HEK293 (cell line): ENCODE data around the gene KRT9.
A peak's percentile ranks its signal among the peaks of the same experiment; 100 is the strongest.

Experiments
- EGR2 ChIP-seq: fragments of 450-650 bp; formaldehyde crosslinking; IDR thresholded peaks from 2 replicates; pipeline ENCODE4 v1.5.1; 2016; ENCODE audit warnings: low read depth, missing biosample characterization, missing genetic modification characterization
- FEZF1 ChIP-seq: fragments of 450-650 bp; formaldehyde crosslinking; IDR thresholded peaks from 2 replicates; pipeline ENCODE4 v1.5.1; 2016; ENCODE audit warnings: missing biosample characterization, missing genetic modification characterization
- GLIS1 ChIP-seq: fragments of 450-650 bp; formaldehyde crosslinking; IDR thresholded peaks from 2 replicates; pipeline ENCODE4 v1.5.1; 2016; ENCODE audit warnings: missing biosample characterization, missing genetic modification characterization
- KLF10 ChIP-seq: fragments of 450-650 bp; IDR thresholded peaks from 2 replicates; pipeline ENCODE4 v1.5.1; 2018; ENCODE audit warnings: missing biosample characterization, mild to moderate bottlenecking, missing genetic modification characterization
- KLF17 ChIP-seq: fragments of 450-650 bp; formaldehyde crosslinking; IDR thresholded peaks from 2 replicates; pipeline ENCODE4 v1.5.1; 2016; ENCODE audit warnings: missing biosample characterization, missing genetic modification characterization
- KLF7 ChIP-seq: fragments of 450-650 bp; formaldehyde crosslinking; IDR thresholded peaks from 2 replicates; pipeline ENCODE4 v1.5.1; 2016; ENCODE audit warnings: missing biosample characterization, missing genetic modification characterization, borderline replicate concordance
- PRDM10 ChIP-seq: fragments of 450-650 bp; formaldehyde crosslinking; IDR thresholded peaks from 2 replicates; pipeline ENCODE4 v1.5.1; 2016; ENCODE audit warnings: missing biosample characterization, missing genetic modification characterization
- TRIM28 ChIP-seq: IDR thresholded peaks from 2 replicates; pipeline ENCODE4 v1.6.1; 2011; ENCODE audit warnings: low read length, control low read depth, borderline replicate concordance
- ZBTB48 ChIP-seq: fragments of 450-650 bp; formaldehyde crosslinking; IDR thresholded peaks from 2 replicates; pipeline ENCODE4 v1.5.1; 2016; ENCODE audit warnings: missing biosample characterization, missing genetic modification characterization
- ZBTB49 ChIP-seq: fragments of 450-650 bp; formaldehyde crosslinking; IDR thresholded peaks from 2 replicates; pipeline ENCODE4 v1.5.1; 2016; ENCODE audit warnings: missing biosample characterization, missing genetic modification characterization, low read depth
- ZBTB7A ChIP-seq: fragments of 450-650 bp; formaldehyde crosslinking; IDR thresholded peaks from 2 replicates; pipeline ENCODE4 v1.5.1; 2016; ENCODE audit warnings: low read depth, missing biosample characterization, missing genetic modification characterization
- ZIC2 ChIP-seq: fragments of 450-650 bp; formaldehyde crosslinking; IDR thresholded peaks from 2 replicates; pipeline ENCODE4 v1.5.1; 2016; ENCODE audit warnings: missing biosample characterization, missing genetic modification characterization
- ZNF16 ChIP-seq: fragments of 450-650 bp; formaldehyde crosslinking; IDR thresholded peaks from 2 replicates; pipeline ENCODE4 v1.5.1; 2016; ENCODE audit warnings: low read depth, missing biosample characterization, missing genetic modification characterization
- ZNF2 ChIP-seq: fragments of 450-650 bp; formaldehyde crosslinking; IDR thresholded peaks from 2 replicates; pipeline ENCODE4 v1.5.1; 2016; ENCODE audit warnings: missing biosample characterization, missing genetic modification characterization
- ZNF211 ChIP-seq: fragments of 450-650 bp; formaldehyde crosslinking; IDR thresholded peaks from 2 replicates; pipeline ENCODE4 v1.5.1; 2016; ENCODE audit warnings: low read depth, missing biosample characterization, missing genetic modification characterization
- ZNF341 ChIP-seq: fragments of 450-650 bp; formaldehyde crosslinking; IDR thresholded peaks from 2 replicates; pipeline ENCODE4; 2016; ENCODE audit warnings: low read depth, missing biosample characterization, missing genetic modification characterization
- ZNF366 ChIP-seq: fragments of 450-650 bp; formaldehyde crosslinking; conservative IDR thresholded peaks from 2 replicates; pipeline ENCODE4 v1.5.1; 2016; ENCODE audit warnings: missing biosample characterization, missing genetic modification characterization
- ZNF394 ChIP-seq: fragments of 450-650 bp; formaldehyde crosslinking; IDR thresholded peaks from 2 replicates; pipeline ENCODE4 v1.5.1; 2016; ENCODE audit warnings: missing biosample characterization, missing genetic modification characterization, mild to moderate bottlenecking, moderate library complexity, borderline replicate concordance
- ZNF423 ChIP-seq: fragments of 450-650 bp; formaldehyde crosslinking; IDR thresholded peaks from 2 replicates; pipeline ENCODE4 v1.5.1; 2016; ENCODE audit warnings: missing biosample characterization, missing genetic modification characterization
- ZNF558 ChIP-seq: fragments of 450-650 bp; formaldehyde crosslinking; IDR thresholded peaks from 2 replicates; pipeline ENCODE4 v1.5.1; 2016; ENCODE audit warnings: missing biosample characterization, missing genetic modification characterization
- ZNF561 ChIP-seq: fragments of 450-650 bp; IDR thresholded peaks from 2 replicates; pipeline ENCODE4 v1.5.1; 2018; ENCODE audit warnings: missing biosample characterization, missing genetic modification characterization, borderline replicate concordance
- ZNF600 ChIP-seq: fragments of 450-650 bp; formaldehyde crosslinking; IDR thresholded peaks from 2 replicates; pipeline ENCODE4 v1.5.1; 2016; ENCODE audit warnings: missing biosample characterization, missing genetic modification characterization
- ZNF654 ChIP-seq: fragments of 450-650 bp; formaldehyde crosslinking; IDR thresholded peaks from 2 replicates; pipeline ENCODE4 v1.5.1; 2016; ENCODE audit warnings: low read depth, missing biosample characterization, missing genetic modification characterization
- ZNF660 ChIP-seq: fragments of 450-650 bp; IDR thresholded peaks from 2 replicates; pipeline ENCODE4 v1.5.1; 2018; ENCODE audit warnings: missing biosample characterization, mild to moderate bottlenecking, missing genetic modification characterization
- ZNF701 ChIP-seq: fragments of 450-650 bp; formaldehyde crosslinking; IDR thresholded peaks from 2 replicates; pipeline ENCODE4 v1.5.1; 2016; ENCODE audit warnings: missing biosample characterization, missing genetic modification characterization
- ZNF791 ChIP-seq: fragments of 450-650 bp; formaldehyde crosslinking; IDR thresholded peaks from 2 replicates; pipeline ENCODE4 v1.5.1; 2016; ENCODE audit warnings: missing biosample characterization, missing genetic modification characterization
- TF ChIP-seq, protein P1 (sequence below): fragments of 450-650 bp; formaldehyde crosslinking; IDR thresholded peaks from 2 replicates; pipeline ENCODE4 v1.5.1; 2016; ENCODE audit warnings: missing biosample characterization, missing genetic modification characterization
- TF ChIP-seq, protein P2 (sequence below): fragments of 450-650 bp; formaldehyde crosslinking; IDR thresholded peaks from 2 replicates; pipeline ENCODE4 v1.5.1; 2016; ENCODE audit warnings: missing biosample characterization, missing genetic modification characterization

The KRT9 gene

GRCh38 chr17:41548844-41549595, 22.8 kb downstream of the KRT9 start (continued):
- TF ChIP-seq ZBTB49 = no peak
- TF ChIP-seq ZNF394 (tag by site-specific recombination) = peak; percentile 39; the same call in 1 of the 2 replicates
- TF ChIP-seq ZNF423 (tag by site-specific recombination) = 0 out of 2 replicates have a peak, but pooled peaks have one; percentile 49
- TF ChIP-seq ZNF2 = peak; percentile 92
- TF ChIP-seq, protein P1, sequence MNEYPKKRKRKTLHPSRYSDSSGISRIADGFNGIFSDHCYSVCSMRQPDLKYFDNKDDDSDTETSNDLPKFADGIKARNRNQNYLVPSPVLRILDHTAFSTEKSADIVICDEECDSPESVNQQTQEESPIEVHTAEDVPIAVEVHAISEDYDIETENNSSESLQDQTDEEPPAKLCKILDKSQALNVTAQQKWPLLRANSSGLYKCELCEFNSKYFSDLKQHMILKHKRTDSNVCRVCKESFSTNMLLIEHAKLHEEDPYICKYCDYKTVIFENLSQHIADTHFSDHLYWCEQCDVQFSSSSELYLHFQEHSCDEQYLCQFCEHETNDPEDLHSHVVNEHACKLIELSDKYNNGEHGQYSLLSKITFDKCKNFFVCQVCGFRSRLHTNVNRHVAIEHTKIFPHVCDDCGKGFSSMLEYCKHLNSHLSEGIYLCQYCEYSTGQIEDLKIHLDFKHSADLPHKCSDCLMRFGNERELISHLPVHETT = 0 out of 2 replicates have a peak, but pooled peaks have one; percentile 16
- peak; percentile 16; the same call in 1 of the 2 replicates for TF ChIP-seq ZNF341
- 0 out of 2 replicates have a peak, but pooled peaks have one; percentile 33 for TF ChIP-seq ZNF660 (tag by site-specific recombination)
- TF ChIP-seq FEZF1 (tag by site-specific recombination) = peak; percentile 51; the same call in 1 of the 2 replicates
- TF ChIP-seq ZNF558 (tag by site-specific recombination) = 0 out of 2 replicates have a peak, but pooled peaks have one; percentile 22
- 0 out of 2 replicates have a peak, but pooled peaks have one; percentile 15 for TF ChIP-seq ZNF561 (tag by site-specific recombination)
- TF ChIP-seq ZNF16 (tag by site-specific recombination) = no peak
- 0 out of 2 replicates have a peak, but pooled peaks have one; percentile 7 for TF ChIP-seq KLF7 (tag by site-specific recombination)
- peak; percentile 68 for TF ChIP-seq ZNF366 (tag by site-specific recombination)
- TF ChIP-seq ZBTB48 (tag by site-specific recombination) = peak; percentile 30; the same call in 1 of the 2 replicates
- peak; percentile 61 for TF ChIP-seq ZIC2 (tag by site-specific recombination)
- no peak for TF ChIP-seq KLF10 (tag by site-specific recombination)
- TF ChIP-seq PRDM10 = peak; percentile 57; the same call in 1 of the 2 replicates
- TF ChIP-seq GLIS1 (tag by site-specific recombination) = peak; percentile 41; the same call in 1 of the 2 replicates
- TF ChIP-seq ZNF211 (tag by site-specific recombination) = no peak
- TF ChIP-seq, protein P2, sequence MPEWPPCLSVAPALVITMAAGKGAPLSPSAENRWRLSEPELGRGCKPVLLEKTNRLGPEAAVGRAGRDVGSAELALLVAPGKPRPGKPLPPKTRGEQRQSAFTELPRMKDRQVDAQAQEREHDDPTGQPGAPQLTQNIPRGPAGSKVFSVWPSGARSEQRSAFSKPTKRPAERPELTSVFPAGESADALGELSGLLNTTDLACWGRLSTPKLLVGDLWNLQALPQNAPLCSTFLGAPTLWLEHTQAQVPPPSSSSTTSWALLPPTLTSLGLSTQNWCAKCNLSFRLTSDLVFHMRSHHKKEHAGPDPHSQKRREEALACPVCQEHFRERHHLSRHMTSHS = no peak
- 0 out of 2 replicates have a peak, but pooled peaks have one; percentile 14 for TF ChIP-seq KLF17 (tag by site-specific recombination)
- no peak for TF ChIP-seq ZBTB7A (tag by site-specific recombination)
- no peak for TF ChIP-seq ZNF791 (tag by site-specific recombination)
- TF ChIP-seq ZNF654 (tag by site-specific recombination) = peak; percentile 90
- TF ChIP-seq ZNF701 (tag by site-specific recombination) = peak; percentile 25; the same call in 1 of the 2 replicates
- TF ChIP-seq TRIM28 = peak; percentile 55; the same call in 1 of the 2 replicates
- no peak for TF ChIP-seq ZNF600
- 0 out of 2 replicates have a peak, but pooled peaks have one; percentile 21 for TF ChIP-seq EGR2 (tag by site-specific recombination)
